GM21717 (cell line): ENCODE measurements around the gene SYNGR3.
"Not testable (repeated sequence)": the region's sequence is repeated elsewhere in the genome, so short reads cannot be mapped to it uniquely, and the experiment has no call there.

Experiments used
- ATAC-seq: cut with Tn5 transposase; IDR thresholded peaks from one replicate; pipeline ENCODE4 v1.9.1; 2021; ENCODE audit warnings: mild to moderate bottlenecking, moderate library complexity; ENCODE audit not compliant: unreplicated experiment

SYNGR3 gene

DNA sequence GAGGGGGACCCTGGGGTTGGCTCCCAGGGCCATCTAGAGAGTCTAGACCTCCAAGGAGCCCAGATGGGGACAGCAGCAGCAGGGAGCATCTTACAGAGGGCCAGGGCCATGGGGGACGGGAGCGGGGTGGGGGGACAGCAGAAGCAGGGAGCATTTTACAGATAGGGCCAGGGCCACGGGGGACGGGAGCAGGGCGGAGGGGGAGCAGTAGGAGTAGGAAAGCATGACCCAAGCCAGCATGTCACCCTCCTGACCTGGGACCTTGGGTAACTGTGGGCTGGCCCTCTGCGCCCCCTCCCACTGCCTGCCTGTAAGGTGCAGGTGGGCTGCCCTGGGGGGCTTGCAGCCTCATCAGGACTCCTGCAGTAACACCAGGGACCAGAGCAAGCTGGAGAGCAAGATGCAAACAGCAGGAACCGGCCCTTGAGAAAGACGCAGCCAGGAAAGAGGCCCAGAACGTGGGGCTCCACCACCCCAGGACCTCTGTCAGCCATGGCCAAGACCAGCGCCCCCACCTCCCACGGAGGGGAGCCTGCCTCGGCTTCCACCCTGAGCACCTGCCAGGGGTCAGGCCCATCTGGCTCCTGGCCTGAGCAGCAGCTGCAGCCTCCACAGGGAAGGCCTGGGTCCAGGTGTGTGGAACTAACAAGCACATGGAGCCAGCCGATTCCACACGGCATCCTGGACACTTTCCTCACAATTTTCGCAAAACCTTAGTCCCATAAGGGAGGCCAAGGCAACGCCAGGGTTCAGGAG is 17.5 kb downstream of the SYNGR3 start:
- ATAC-seq = no peak

DNA sequence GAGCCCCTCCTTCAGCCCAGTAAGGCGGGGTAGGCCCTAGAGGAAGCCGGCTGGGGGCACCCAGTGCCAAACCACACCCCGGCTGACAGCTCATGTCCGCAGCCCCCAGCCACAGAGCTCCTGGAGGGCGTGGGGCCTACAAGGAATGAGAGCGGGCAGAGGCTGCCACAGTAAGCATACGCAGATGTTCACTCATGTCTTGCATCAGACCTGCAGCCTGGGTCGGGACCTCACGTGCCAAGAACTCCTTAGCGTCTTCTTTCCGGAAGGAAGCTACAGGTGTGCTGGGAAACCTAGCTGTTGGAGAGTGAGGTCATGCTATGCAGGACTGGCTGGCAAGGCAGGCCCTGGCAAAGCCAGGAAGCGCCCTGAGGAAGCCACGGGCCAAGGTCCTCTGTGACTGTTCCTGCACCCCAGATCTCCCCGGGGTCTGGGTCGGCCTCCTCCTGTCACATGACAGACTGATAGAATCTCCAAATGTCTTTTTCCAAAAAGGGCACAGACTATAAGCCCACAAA is 18.3 kb downstream of the SYNGR3 start:
- no peak for ATAC-seq

DNA sequence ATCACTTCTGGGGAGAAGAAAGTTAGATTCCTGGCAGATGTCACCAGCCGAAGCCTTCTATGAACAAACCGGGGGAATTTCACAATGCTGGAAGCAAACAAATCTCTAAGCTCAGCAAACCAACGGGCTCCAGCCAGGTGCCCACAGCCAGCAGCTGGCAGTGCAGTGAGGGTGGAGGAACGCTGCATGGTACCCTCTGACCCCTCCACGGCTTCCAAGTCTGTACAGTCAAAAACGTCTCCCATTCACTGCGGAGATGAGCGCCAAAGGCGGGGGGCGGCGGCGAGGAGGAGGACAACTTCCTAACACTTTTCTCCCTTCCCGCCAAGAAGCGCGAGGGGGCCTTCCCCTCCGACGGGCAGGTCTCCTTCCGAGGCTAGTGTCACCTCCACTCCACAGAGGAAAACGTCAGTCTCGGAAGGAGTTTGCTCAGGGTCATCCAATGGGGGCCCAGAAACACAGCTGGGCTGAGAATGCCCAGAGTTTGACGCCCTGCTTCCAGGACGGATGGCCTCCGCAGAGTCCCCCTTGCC is 18.9 kb downstream of the SYNGR3 start:
- no peak for ATAC-seq

DNA sequence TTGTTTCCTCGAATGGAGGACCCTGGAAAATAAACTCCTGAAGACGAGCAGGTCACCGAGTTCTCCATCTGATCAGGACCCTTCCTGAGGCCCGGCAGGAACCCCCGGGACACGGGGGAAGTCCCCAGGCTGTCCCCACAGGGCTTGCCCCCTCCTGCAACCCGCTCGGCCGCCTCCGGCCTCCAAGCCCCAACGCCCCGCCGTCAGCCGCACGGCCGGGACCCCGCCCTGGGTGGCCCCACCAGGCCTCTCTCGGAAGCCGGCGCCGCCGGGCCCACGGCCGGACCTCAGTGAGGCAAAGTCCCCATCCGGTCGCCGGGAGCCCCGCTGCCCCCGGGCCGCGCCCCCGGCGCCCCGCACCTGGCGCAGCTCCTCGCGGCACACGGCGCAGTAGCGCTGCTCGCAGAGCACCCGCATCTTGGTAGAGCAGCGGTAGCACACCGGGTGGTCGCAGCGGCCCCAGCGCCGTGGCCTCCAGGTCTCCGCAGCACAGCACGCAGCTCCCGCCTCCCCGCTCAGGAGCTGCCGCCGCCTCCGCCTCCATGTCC is 19.5 kb downstream of the SYNGR3 start:
- peak; percentile 20 for ATAC-seq

DNA sequence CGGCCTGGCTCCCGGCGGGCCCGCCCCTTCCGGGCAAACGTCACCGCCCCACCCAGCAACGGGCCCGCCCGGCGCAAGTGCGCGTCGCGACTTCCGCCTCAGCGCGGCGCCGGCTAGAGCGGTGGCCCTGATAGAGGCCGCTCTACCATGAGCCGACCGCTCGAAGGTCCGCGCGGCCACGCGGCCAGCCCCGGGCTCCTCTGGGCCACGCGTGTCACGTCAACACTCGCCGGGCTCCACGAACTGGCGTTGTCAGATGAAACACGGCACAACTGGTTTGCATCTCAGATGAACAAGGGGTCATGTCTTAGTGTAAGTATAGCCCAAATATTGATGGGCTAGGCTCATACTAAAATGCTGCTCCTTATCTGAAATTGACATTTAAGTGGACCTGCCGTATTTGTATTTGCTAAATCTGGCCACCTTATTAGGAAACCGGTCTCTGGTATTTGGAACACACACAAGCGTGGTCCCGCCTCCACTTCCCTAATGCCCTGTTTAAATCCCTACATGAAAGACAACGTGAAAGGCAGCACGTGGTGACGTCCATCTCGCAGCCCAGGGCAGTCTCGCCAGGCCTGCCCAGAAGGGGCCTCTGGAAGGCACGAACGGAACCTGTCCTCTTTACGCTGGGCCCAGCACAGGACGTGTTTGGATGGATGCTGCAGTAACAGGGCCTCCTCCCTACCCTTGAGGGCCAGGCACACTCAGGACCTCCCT is 20.2 kb downstream of the SYNGR3 start, which contains the start of gene ZNF598:
ZNF598 (minus strand) TSS at position 31 of the 720 bp plus-strand sequence.
- ATAC-seq = peak; percentile 66

DNA sequence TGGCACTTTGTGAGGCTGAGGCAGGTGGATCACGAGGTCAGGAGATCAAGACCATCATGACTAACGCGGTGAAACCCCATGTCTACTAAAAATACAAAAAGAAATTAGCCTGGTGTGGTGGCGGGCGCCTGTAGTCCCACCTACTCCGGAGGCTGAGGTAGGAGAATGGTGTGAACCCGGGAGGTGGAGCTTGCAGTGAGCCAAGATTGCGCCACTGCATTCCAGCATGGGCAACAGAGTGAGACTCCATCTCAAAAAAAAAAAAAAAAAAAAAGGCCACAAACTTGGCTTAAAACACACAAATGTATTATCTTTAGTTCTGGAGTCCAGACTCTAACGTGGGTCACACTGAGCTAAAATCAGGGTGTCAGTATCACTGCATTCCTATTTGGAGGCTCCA is 22.0 kb downstream of the SYNGR3 start:
- ATAC-seq = not testable (repeated sequence)

DNA sequence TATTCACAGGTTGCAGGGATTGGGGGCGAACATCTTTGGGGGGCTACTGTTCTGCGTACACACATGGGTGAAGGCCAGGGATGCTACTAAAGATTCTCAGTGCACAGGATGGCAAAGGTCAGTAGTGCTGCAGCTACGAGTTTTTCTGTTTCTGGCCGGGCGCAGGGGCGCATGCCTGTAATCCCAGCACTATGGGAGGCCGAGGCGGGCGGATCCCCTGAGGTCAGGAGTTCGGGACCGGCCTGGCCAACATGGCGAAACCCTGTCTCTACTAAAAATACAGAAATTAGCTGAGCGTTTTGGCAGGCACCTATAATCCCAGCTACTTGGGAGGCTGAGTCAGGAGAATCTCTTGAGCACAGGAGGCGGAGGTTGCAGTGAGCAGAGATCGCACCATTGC is 23.8 kb downstream of the SYNGR3 start:
- ATAC-seq = no peak

DNA sequence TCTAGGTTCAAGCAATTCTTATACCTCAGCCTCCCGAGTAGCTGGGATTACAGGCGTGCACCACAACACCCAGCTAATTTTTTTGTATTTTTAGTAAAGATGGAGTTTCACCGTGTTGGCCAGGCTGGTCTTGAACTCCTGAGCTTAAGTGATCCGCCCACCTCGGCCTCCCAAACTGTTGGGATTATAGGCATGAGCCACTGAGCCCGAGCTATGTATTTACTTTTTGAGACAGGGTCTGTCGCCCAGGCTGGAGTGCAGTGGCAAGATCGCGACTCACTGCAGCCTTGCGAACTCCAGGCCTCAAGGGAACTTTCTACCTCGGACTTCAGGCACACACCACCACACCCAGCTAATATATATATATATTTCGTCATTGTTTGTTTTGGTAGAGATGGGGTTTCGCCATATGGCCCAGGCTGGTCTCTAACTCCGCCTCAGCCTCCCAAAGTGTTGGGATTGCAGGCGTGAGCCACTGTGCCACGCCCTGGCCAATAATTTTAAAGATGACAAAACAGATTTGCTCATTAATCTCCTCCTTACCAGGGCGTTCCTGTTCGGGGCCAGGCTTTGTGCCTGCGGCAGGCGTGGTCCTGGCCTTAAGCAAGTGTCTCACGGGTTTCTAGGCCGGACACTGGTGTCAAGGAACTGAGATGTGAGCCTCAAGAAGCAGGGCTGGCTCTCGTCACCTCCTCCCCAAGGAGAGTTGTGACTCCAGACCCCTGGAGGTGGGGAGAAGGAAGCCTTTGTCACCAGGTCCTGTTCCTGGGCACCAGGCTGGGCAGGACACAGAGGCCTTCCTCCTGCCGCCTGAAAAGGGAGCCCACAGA is 25.6 kb downstream of the SYNGR3 start:
- no peak for ATAC-seq

DNA sequence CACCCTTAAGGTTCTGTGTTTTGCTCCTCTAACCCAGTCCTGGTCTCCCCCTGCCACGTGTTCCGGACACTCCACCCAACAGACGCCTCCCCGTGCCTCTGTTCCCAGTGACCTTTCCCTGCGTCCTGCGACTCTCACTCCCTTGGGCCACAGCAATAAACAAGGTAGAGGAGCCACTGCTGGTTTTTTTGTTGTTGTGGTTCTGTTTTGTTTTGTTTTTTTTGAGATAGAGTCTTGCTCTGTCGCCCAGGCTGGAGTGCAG is 26.1 kb downstream of the SYNGR3 start:
- ATAC-seq = no peak

DNA sequence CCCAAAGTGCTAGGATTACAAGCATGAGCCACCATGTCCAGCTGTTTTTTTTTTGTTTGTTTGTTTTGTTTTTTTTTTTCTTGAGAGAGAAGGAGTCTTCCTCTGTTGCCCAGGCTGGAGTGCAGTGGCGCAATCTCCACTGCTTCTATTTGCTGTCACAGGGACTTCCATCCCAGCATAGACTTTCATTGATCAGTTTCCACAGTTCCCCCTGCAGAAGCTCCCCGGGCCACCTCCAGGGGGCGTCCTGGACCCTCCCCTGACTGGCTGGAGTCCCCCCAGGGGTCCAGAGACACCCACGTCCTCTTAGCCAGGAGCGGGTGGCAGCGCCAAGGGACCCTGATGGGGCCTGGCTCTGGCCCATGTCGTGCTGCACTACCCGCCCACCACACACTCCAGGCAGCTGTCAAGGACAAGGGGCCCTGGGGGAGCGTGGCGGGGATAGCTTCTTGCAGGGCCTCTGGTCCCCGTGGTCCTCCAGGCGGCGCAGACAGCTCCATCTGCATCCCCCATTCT is 26.7 kb downstream of the SYNGR3 start:
- no peak for ATAC-seq

DNA sequence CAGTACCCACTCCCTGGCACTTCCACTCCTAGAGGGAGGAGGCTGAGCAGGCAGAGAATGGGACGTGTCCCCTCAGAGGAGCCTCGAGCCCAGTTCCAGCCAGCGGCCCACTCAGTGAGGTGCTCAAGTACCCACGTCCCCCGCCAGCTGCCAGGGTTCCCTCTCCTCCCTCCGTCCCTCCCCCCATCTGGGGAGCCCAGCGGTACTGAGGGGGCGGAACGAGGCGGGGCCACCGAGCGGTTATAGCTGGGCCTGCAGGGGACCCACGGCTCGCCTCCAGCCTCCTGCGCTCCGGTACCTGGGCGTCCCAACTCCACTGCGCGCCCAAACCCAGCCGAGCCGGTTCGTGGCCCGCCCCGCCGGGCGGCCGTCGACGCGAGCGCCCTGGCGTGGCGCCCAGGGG is 29.7 kb downstream of the SYNGR3 start, which contains the start of gene NPW:
NPW (plus strand) TSS at position 268 of the 403 bp plus-strand sequence.
- no peak for ATAC-seq

DNA sequence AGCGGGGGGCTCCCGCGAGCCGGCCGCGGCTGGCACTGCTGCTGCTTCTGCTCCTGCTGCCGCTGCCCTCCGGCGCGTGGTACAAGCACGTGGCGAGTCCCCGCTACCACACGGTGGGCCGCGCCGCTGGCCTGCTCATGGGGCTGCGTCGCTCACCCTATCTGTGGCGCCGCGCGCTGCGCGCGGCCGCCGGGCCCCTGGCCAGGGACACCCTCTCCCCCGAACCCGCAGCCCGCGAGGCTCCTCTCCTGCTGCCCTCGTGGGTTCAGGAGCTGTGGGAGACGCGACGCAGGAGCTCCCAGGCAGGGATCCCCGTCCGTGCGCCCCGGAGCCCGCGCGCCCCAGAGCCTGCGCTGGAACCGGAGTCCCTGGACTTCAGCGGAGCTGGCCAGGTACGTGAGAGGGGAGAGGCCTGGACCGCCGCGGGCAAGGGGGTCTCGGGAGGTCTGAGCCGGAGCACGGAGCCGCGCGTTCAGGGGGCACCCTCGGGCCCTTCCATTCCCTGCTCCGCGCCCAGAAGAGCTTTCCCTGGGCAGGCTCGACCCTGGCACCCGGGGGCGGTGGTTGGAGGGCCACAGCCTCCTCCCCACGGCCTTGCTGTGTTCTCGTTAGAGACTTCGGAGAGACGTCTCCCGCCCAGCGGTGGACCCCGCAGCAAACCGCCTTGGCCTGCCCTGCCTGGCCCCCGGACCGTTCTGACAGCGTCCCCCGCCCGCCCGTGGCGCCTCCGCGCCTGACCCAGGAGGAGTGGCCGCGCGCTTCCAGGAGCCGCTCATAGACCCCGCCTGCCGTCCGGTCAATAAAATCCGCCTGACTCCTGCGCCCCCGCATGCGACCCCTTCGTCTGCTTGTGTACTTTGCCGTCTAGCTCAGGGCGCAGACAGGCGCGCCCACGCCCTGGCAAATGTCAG is 30.4 kb downstream of the SYNGR3 start:
- no peak for ATAC-seq

DNA sequence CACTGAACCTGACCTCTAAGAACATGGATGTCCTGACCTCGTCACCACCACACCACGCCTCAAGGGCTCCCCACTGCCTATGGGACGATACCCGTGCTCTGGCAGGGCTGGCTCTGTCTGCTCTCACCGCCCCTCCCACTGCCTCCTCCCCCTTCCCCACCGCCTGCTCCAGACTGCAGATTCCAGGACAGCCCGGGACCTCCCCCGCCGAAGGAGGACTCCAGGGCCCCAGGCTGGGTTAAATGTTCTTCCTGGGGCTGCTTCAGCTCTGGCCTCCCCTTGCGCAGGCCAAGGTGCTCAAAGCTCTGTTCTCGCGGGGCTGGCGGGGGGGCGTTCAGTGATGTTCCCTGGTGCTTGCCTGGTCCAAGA is 32.9 kb downstream of the SYNGR3 start:
- ATAC-seq = peak; percentile 19

DNA sequence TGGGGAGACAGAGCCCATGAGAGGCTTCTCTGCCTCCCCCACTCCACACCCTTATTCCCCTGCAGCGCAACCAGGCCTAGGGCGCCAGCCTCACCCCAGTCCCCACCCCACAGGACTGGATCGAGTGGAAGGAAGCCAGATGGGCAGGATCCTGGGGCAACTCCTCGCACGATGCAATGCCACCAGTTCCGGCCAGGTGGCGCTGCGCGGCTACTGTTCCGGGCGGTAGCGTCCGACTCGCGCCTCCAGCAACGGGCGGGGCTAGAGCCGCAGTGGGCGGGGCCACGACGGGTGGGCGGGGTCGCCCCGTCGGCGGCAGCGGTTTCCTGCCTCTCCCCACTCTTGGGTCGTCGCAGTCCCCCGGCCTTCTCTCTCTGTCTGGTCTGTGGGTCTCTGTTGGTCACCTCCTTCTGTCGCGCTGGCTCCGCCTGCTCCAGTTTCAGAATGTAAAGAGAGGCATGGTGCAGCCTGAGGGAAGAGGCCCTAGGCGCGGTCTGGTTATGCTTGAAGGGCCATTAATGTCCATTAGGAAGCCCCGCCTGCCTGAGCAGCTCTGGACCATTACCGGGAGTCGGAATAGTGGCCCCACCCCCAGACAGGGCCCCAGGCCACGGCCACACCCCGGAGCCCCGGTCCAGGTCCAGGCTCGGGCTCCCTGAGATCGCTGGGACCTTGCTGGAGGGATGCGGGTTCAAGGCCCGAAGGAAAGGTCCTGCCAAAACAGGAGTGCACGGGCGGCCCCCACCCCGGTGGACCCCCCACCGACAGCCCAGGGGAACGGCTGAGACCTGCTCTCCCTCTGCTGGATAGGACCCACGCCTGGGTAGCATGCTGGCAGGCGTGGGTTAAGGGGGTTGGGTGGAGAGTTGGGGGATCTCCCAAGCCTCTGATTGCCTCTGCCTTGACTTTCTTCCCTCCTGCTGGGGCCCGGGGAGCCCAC is 33.6 kb downstream of the SYNGR3 start:
- peak; percentile 74 for ATAC-seq

DNA sequence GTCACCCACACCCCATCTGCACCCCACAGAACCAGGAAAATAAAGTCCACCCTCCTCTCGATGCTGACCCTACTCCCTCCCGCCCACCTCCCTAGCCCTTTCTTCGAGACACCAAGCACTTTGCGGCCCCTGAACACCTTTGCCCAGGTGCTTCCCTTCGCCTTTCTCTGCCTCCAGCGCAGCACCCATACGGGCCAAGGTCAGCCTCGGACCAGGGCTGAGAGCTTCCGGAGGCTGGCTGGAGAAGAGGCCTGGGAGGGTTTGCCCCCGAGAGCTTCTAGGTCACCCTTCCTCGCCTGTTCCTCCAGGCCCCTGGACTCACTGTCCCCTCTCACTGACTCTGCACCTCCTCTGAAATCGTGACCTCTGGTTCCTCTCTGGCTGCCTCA is 34.3 kb downstream of the SYNGR3 start:
- ATAC-seq = no peak

DNA sequence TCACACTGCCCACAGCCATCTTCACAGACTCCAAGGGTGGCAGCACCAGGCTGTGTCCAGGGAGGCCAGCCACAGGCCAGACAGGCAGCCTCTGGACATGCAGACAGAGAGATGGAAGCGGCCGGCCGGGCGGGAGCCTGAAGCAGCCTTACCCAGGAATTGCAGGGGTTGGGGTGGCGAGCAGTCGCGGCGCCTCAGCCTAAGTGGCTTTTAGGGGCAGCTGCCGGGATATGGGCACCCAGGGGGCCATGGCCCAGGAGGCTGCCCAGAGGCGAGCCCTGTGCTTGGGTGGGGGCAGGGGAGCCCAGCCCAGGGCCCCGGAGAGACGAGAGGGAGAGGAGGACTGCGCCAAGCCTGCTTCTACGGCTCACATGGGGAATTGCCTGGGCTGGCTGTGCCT is 35.5 kb downstream of the SYNGR3 start:
- no peak for ATAC-seq

DNA sequence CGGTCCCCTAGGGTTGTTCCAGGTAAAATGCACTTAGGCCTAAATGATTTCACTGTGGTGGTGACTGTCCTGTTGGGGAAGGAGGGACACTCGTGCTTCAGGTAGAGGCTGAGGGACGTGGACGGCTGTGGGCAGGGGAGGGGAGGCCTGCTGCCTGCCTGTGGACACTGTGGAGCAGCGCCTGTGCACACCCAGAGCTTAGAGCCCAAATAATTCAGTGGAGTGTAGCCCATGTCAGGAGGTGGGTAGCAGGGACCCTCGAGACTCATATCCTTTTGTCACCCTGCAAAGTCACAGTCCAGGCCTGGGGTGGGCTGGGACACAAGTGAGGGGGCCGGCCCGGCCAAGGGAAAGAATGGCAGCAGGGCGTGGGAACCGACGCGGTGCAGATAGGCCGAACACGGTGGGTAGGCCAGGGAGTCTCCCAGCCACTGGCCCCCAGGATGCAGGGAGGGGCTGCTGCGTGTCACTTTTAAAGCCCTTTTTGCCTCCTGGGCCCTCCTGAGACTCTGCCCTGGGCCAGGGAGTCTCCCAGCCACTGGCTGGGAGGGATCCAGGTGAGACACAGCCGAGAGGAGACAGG is 36.2 kb downstream of the SYNGR3 start:
- ATAC-seq = no peak

DNA sequence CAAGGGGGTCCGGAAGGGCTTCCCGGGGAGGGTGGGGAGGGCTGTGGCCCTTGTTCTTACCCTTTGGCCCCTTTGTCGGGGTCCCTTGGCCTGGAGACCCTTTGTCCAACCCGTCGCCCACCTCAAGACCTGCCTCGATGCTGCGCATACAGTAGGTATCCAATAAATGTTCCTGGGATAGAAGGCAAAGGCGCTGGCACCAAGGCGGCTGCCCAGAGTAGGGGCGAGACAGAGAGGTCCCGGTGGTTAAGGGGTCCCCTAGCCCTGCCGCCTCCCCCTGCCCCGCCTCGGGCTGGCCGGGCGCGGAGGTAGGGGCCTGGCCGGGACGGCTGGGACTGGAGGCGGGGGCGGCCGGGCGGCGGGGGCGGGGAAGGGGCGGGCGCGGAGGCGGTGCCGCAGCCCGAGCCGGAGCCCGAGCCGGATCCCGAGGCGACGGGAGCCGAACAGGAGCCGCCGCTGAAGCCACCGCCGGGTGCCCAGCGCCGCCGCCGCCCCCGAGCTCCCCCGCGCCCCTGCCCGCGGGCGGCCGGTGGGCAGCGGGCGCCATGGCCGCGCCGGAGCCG is 36.8 kb downstream of the SYNGR3 start, which contains the start of gene NHERF2:
NHERF2 (plus strand) TSS at position 442 of the 563 bp plus-strand sequence; CDS start at position 546, 104 bp downstream.
- ATAC-seq = no peak
